ENCODE measurements around the gene FCRL5.

The FCRL5 gene

GRCh38 chr1:157519451-157519850 lies 32.9 kb downstream of the FCRL5 start:
- H3K4me1 ChIP-seq (ENCODE audit: control insufficient read depth in 1 of 2, insufficient read depth in 2 of 2, low read length in 2 of 2) = peaks cover 0 to 2% of the 10 kb centered on the region in 2 experiments
- H3K14ac ChIP-seq (ENCODE audit: low read length) = no peak overlapping the region
- H4K12ac ChIP-seq (ENCODE audit: low read depth, low read length) = no peak overlapping the region
- no peaks in the 10 kb centered on the region for H3K79me1 ChIP-seq (ENCODE audit: low read length)
- H3K36me3 ChIP-seq (ENCODE audit: control insufficient read depth in 1 of 2, insufficient read depth in 2 of 2, low read length in 2 of 2) = no peaks in the 10 kb centered on the region
- H2BK12ac ChIP-seq (ENCODE audit: low read length) = no peak overlapping the region
- H4K8ac ChIP-seq (ENCODE audit: low read depth, low read length) = no peak overlapping the region
- no peaks in the 10 kb centered on the region for H3K79me2 ChIP-seq (ENCODE audit: control insufficient read depth, insufficient read depth, low read length, poor library complexity)
- H2AFZ ChIP-seq (ENCODE audit: insufficient read depth, low read length, poor library complexity) = no peak overlapping the region
- no peak overlapping the region for H2BK120ac ChIP-seq (ENCODE audit: insufficient read depth, low read length, poor library complexity)
- H3K27ac ChIP-seq (ENCODE audit: low read depth, low read length) = no peak overlapping the region
- no peak overlapping the region for H3K4ac ChIP-seq (ENCODE audit: low read depth, low read length)
- no peak overlapping the region for H3K18ac ChIP-seq (ENCODE audit: low read length)
- H3K9ac ChIP-seq (ENCODE audit: low read length) = no peak overlapping the region
- H3K27me3 ChIP-seq (ENCODE audit: insufficient read depth, low read length) = no peaks in the 10 kb centered on the region
- peak; percentile 37 to 58 for DNase-seq
- no peak overlapping the region for H2BK5ac ChIP-seq (ENCODE audit: low read depth, low read length, poor library complexity)
- WGBS (ENCODE audit: extremely low coverage, insufficient coverage, insufficient read length) = no CpG with 5 or more reads among the region's 2 CpGs
- no peak overlapping the region for H3K4me2 ChIP-seq (ENCODE audit: low read length)
- no peak overlapping the region for H3K23ac ChIP-seq (ENCODE audit: low read length)
- H3K9me3 ChIP-seq (ENCODE audit: insufficient read depth, low read depth, low read length) = no peaks in the 10 kb centered on the region
- no peak overlapping the region for H4K91ac ChIP-seq (ENCODE audit: low read depth, low read length)
- no peak overlapping the region for H2AK5ac ChIP-seq (ENCODE audit: low read length)
- no peak overlapping the region for H3K4me3 ChIP-seq (ENCODE audit: low read depth, low read length)

GRCh38 chr1:157517016-157517415 lies 35.3 kb downstream of the FCRL5 start:
- no peak overlapping the region for H3K23ac ChIP-seq (ENCODE audit: low read length)
- no peak for DNase-seq
- no peak overlapping the region for H3K9ac ChIP-seq (ENCODE audit: low read length)
- no peak overlapping the region for H4K91ac ChIP-seq (ENCODE audit: low read depth, low read length)
- WGBS (ENCODE audit: extremely low coverage, insufficient coverage, insufficient read length) = no CpG with 5 or more reads among the region's 8 CpGs
- H3K4me2 ChIP-seq (ENCODE audit: low read length) = no peak overlapping the region
- H3K18ac ChIP-seq (ENCODE audit: low read length) = no peak overlapping the region
- H3K9me3 ChIP-seq (ENCODE audit: insufficient read depth, low read depth, low read length) = no peaks in the 10 kb centered on the region
- no peaks in the 10 kb centered on the region for H3K36me3 ChIP-seq (ENCODE audit: control insufficient read depth in 1 of 2, insufficient read depth in 2 of 2, low read length in 2 of 2)
- H2AK5ac ChIP-seq (ENCODE audit: low read length) = no peak overlapping the region
- no peak overlapping the region for H2BK120ac ChIP-seq (ENCODE audit: insufficient read depth, low read length, poor library complexity)
- H4K8ac ChIP-seq (ENCODE audit: low read depth, low read length) = no peak overlapping the region
- H2BK5ac ChIP-seq (ENCODE audit: low read depth, low read length, poor library complexity) = no peak overlapping the region
- no peak overlapping the region for H3K4ac ChIP-seq (ENCODE audit: low read depth, low read length)
- H2BK12ac ChIP-seq (ENCODE audit: low read length) = no peak overlapping the region
- no peak overlapping the region for H3K14ac ChIP-seq (ENCODE audit: low read length)
- no peaks in the 10 kb centered on the region for H3K79me1 ChIP-seq (ENCODE audit: low read length)
- no peaks in the 10 kb centered on the region for H3K27me3 ChIP-seq (ENCODE audit: insufficient read depth, low read length)
- H3K27ac ChIP-seq (ENCODE audit: low read depth, low read length) = no peak overlapping the region
- no peak overlapping the region for H2AFZ ChIP-seq (ENCODE audit: insufficient read depth, low read length, poor library complexity)
- H3K4me1 ChIP-seq (ENCODE audit: control insufficient read depth in 1 of 2, insufficient read depth in 2 of 2, low read length in 2 of 2) = peaks cover 0 to 2% of the 10 kb centered on the region in 2 experiments
- no peak overlapping the region for H4K12ac ChIP-seq (ENCODE audit: low read depth, low read length)
- H3K4me3 ChIP-seq (ENCODE audit: low read depth, low read length) = no peak overlapping the region
- H3K79me2 ChIP-seq (ENCODE audit: control insufficient read depth, insufficient read depth, low read length, poor library complexity) = no peaks in the 10 kb centered on the region

GRCh38 chr1:157515709-157516108 lies 36.6 kb downstream of the FCRL5 start:
- H3K79me1 ChIP-seq (ENCODE audit: low read length) = no peaks in the 10 kb centered on the region
- peaks cover 0 to 2% of the 10 kb centered on the region in 2 experiments for H3K4me1 ChIP-seq (ENCODE audit: control insufficient read depth in 1 of 2, insufficient read depth in 2 of 2, low read length in 2 of 2)
- H3K9ac ChIP-seq (ENCODE audit: low read length) = no peak overlapping the region
- H3K4me3 ChIP-seq (ENCODE audit: low read depth, low read length) = no peak overlapping the region
- no peak overlapping the region for H3K23ac ChIP-seq (ENCODE audit: low read length)
- H3K4ac ChIP-seq (ENCODE audit: low read depth, low read length) = no peak overlapping the region
- no peaks in the 10 kb centered on the region for H3K36me3 ChIP-seq (ENCODE audit: control insufficient read depth in 1 of 2, insufficient read depth in 2 of 2, low read length in 2 of 2)
- H4K91ac ChIP-seq (ENCODE audit: low read depth, low read length) = no peak overlapping the region
- no peak overlapping the region for H2AK5ac ChIP-seq (ENCODE audit: low read length)
- H2BK12ac ChIP-seq (ENCODE audit: low read length) = no peak overlapping the region
- H3K27ac ChIP-seq (ENCODE audit: low read depth, low read length) = no peak overlapping the region
- H3K4me2 ChIP-seq (ENCODE audit: low read length) = no peak overlapping the region
- H4K12ac ChIP-seq (ENCODE audit: low read depth, low read length) = no peak overlapping the region
- H2BK120ac ChIP-seq (ENCODE audit: insufficient read depth, low read length, poor library complexity) = no peak overlapping the region
- WGBS (ENCODE audit: extremely low coverage, insufficient coverage, insufficient read length) = no CpG with 5 or more reads among the region's 7 CpGs
- no peaks in the 10 kb centered on the region for H3K27me3 ChIP-seq (ENCODE audit: insufficient read depth, low read length)
- H3K18ac ChIP-seq (ENCODE audit: low read length) = no peak overlapping the region
- H3K9me3 ChIP-seq (ENCODE audit: insufficient read depth, low read depth, low read length) = no peaks in the 10 kb centered on the region
- no peak overlapping the region for H2BK5ac ChIP-seq (ENCODE audit: low read depth, low read length, poor library complexity)
- H4K8ac ChIP-seq (ENCODE audit: low read depth, low read length) = no peak overlapping the region
- no peak overlapping the region for H2AFZ ChIP-seq (ENCODE audit: insufficient read depth, low read length, poor library complexity)
- no peak overlapping the region for H3K14ac ChIP-seq (ENCODE audit: low read length)
- DNase-seq = no peak
- H3K79me2 ChIP-seq (ENCODE audit: control insufficient read depth, insufficient read depth, low read length, poor library complexity) = no peaks in the 10 kb centered on the region

- peaks cover 0 to 2% of the 10 kb centered on the region in 2 experiments for H3K4me1 ChIP-seq (ENCODE audit: control insufficient read depth in 1 of 2, insufficient read depth in 2 of 2, low read length in 2 of 2)
- no peak overlapping the region for H2BK120ac ChIP-seq (ENCODE audit: insufficient read depth, low read length, poor library complexity)
- no CpG with 5 or more reads among the region's 3 CpGs for WGBS (ENCODE audit: extremely low coverage, insufficient coverage, insufficient read length)
Observed at GRCh38 chr1:157515141-157515540, 37.2 kb downstream of the FCRL5 start.

More at GRCh38 chr1:157515141-157515540, 37.2 kb downstream of the FCRL5 start:
- no peak overlapping the region for H3K27ac ChIP-seq (ENCODE audit: low read depth, low read length)
- H3K4me3 ChIP-seq (ENCODE audit: low read depth, low read length) = no peak overlapping the region
- no peaks in the 10 kb centered on the region for H3K9me3 ChIP-seq (ENCODE audit: insufficient read depth, low read depth, low read length)
- no peak overlapping the region for H2AK5ac ChIP-seq (ENCODE audit: low read length)
- H3K14ac ChIP-seq (ENCODE audit: low read length) = no peak overlapping the region
- H2BK12ac ChIP-seq (ENCODE audit: low read length) = no peak overlapping the region
- H3K27me3 ChIP-seq (ENCODE audit: insufficient read depth, low read length) = no peaks in the 10 kb centered on the region
- no peak overlapping the region for H3K4me2 ChIP-seq (ENCODE audit: low read length)
- H3K36me3 ChIP-seq (ENCODE audit: control insufficient read depth in 1 of 2, insufficient read depth in 2 of 2, low read length in 2 of 2) = no peaks in the 10 kb centered on the region
- no peak overlapping the region for H4K8ac ChIP-seq (ENCODE audit: low read depth, low read length)
- H3K18ac ChIP-seq (ENCODE audit: low read length) = no peak overlapping the region
- H3K23ac ChIP-seq (ENCODE audit: low read length) = no peak overlapping the region
- no peaks in the 10 kb centered on the region for H3K79me2 ChIP-seq (ENCODE audit: control insufficient read depth, insufficient read depth, low read length, poor library complexity)
- no peaks in the 10 kb centered on the region for H3K79me1 ChIP-seq (ENCODE audit: low read length)
- H2BK5ac ChIP-seq (ENCODE audit: low read depth, low read length, poor library complexity) = no peak overlapping the region
- H4K91ac ChIP-seq (ENCODE audit: low read depth, low read length) = no peak overlapping the region
- no peak overlapping the region for H2AFZ ChIP-seq (ENCODE audit: insufficient read depth, low read length, poor library complexity)
- H3K9ac ChIP-seq (ENCODE audit: low read length) = no peak overlapping the region
- H3K4ac ChIP-seq (ENCODE audit: low read depth, low read length) = no peak overlapping the region
- H4K12ac ChIP-seq (ENCODE audit: low read depth, low read length) = no peak overlapping the region
- no peak for DNase-seq
